ENCODE measurements around the gene CNTN1.

Gene CNTN1

GRCh38 chr12:41049033-41049432 lies 356.8 kb downstream of the CNTN1 start:
- no peak for TF ChIP-seq CTCF (IDR thresholded peaks at IDR 0.05)

- no peak for TF ChIP-seq CTCF (IDR thresholded peaks at IDR 0.05)
Measured at GRCh38 chr12:41051954-41052353, 359.7 kb downstream of the CNTN1 start.

- no peak for TF ChIP-seq CTCF (IDR thresholded peaks at IDR 0.05)
Measured at GRCh38 chr12:41052441-41052840, 360.2 kb downstream of the CNTN1 start.

GRCh38 chr12:41053046-41053445 lies 360.8 kb downstream of the CNTN1 start:
- no peak for TF ChIP-seq CTCF (IDR thresholded peaks at IDR 0.05)

GRCh38 chr12:41055875-41056577 lies 363.8 kb downstream of the CNTN1 start:
- no peak for TF ChIP-seq CTCF (IDR thresholded peaks at IDR 0.05)

GRCh38 chr12:41058266-41058665 lies 366.0 kb downstream of the CNTN1 start:
- no peak for TF ChIP-seq CTCF (IDR thresholded peaks at IDR 0.05)

- TF ChIP-seq CTCF (IDR thresholded peaks at IDR 0.05), result no peak
Measured at GRCh38 chr12:41061192-41061591, 369.0 kb downstream of the CNTN1 start.

GRCh38 chr12:41064411-41064810 lies 372.2 kb downstream of the CNTN1 start:
- TF ChIP-seq CTCF (IDR thresholded peaks at IDR 0.05), result no peak
